ENCODE measurements around the gene PITX3.
"Not testable (repeated sequence)": the region's sequence is repeated elsewhere in the genome, so short reads cannot be mapped to it uniquely, and the experiment has no call there.

The PITX3 gene

GRCh38 chr10:102229810-102230263 is 11.5 kb downstream of the PITX3 start:
- DNase-seq (ENCODE audit: low read depth in 4 of 4, low spot score in 1 of 4) = peak; percentile 73 to 80 (median 75)

- DNase-seq (ENCODE audit: low read depth in 4 of 4, low spot score in 1 of 4) = no peak
Measured at GRCh38 chr10:102227050-102227449, 14.3 kb downstream of the PITX3 start.

- DNase-seq (ENCODE audit: low read depth in 4 of 4, low spot score in 1 of 4) = no peak
Measured at GRCh38 chr10:102226542-102226870, 14.8 kb downstream of the PITX3 start.

GRCh38 chr10:102225646-102226541 is 15.4 kb downstream of the PITX3 start, which contains the start of gene ELOVL3:
ELOVL3 (plus strand) TSS chr10:102226299; CDS start chr10:102226549, 250 bp downstream.
- peak in 3 of 4 experiments; percentile 48 to 81 (median 69) for DNase-seq (ENCODE audit: low read depth in 4 of 4, low spot score in 1 of 4)

GRCh38 chr10:102222797-102223196 is 18.5 kb downstream of the PITX3 start:
- DNase-seq (ENCODE audit: low read depth in 4 of 4, low spot score in 1 of 4) = no peak

GRCh38 chr10:102220612-102221011 is 20.7 kb downstream of the PITX3 start:
- DNase-seq (ENCODE audit: low read depth in 4 of 4, low spot score in 1 of 4) = no peak

GRCh38 chr10:102219370-102219769 is 21.9 kb downstream of the PITX3 start:
- DNase-seq (ENCODE audit: low read depth in 4 of 4, low spot score in 1 of 4) = no peak

GRCh38 chr10:102213599-102213998 is 27.7 kb downstream of the PITX3 start:
- not testable (repeated sequence) for DNase-seq (ENCODE audit: low read depth in 4 of 4, low spot score in 1 of 4)

- no peak for DNase-seq (ENCODE audit: low read depth in 4 of 4, low spot score in 1 of 4)
Measured at GRCh38 chr10:102211615-102212299, 29.6 kb downstream of the PITX3 start.

GRCh38 chr10:102208311-102209035 is 32.8 kb downstream of the PITX3 start:
- no peak for DNase-seq (ENCODE audit: low read depth in 4 of 4, low spot score in 1 of 4)

- no peak for DNase-seq (ENCODE audit: low read depth in 4 of 4, low spot score in 1 of 4)
Measured at GRCh38 chr10:102202386-102202785, 38.9 kb downstream of the PITX3 start.

- DNase-seq (ENCODE audit: low read depth in 4 of 4, low spot score in 1 of 4) = no peak
Measured at GRCh38 chr10:102200751-102201640, 40.3 kb downstream of the PITX3 start.

- no peak for DNase-seq (ENCODE audit: low read depth in 4 of 4, low spot score in 1 of 4)
Measured at GRCh38 chr10:102198027-102198426, 43.3 kb downstream of the PITX3 start.

GRCh38 chr10:102196893-102197292 is 44.4 kb downstream of the PITX3 start:
- DNase-seq (ENCODE audit: low read depth in 4 of 4, low spot score in 1 of 4) = no peak

GRCh38 chr10:102195296-102195870 is 45.9 kb downstream of the PITX3 start:
- DNase-seq (ENCODE audit: low read depth in 4 of 4, low spot score in 1 of 4) = no peak

GRCh38 chr10:102191956-102192355 is 49.4 kb downstream of the PITX3 start:
- no peak for DNase-seq (ENCODE audit: low read depth in 4 of 4, low spot score in 1 of 4)

GRCh38 chr10:102188941-102189898 is 52.1 kb downstream of the PITX3 start:
- DNase-seq (ENCODE audit: low read depth in 4 of 4, low spot score in 1 of 4) = not testable (repeated sequence)

GRCh38 chr10:102188298-102188940 is 52.9 kb downstream of the PITX3 start:
- no peak for DNase-seq (ENCODE audit: low read depth in 4 of 4, low spot score in 1 of 4)

All from stimulated activated CD4-positive, alpha-beta T cell treated with anti-CD3 and anti-CD28 coated beads, Interleukin-1b, Interleukin-23, amount 100 ng/mL, for 24 hours (primary cell).